ENCODE data around the gene FXYD1.

Gene FXYD1

DNA sequence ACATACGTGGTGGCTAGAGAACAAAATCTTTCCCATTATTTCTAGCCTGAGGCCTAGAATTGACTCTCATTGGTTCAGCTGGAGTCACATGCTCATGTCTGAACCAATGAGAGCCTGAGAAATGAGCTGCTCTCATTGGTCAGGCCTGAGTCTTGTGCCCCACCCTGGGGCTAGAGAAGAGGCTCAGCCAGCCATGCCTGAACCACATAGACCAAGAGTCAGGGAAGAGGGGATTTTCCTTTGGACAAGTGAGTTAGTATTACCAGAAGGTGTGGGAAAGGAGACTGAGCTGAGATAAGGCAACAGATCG, 22.8 kb downstream of the FXYD1 start:
- Histone ChIP-seq H3K36me3 (ENCODE audit: insufficient read depth, low read length) (peaks cover 17% of the 10 kb centered on the region), H3K4me3 (ENCODE audit: low read depth in 1 of 2, low read length in 2 of 2) (no peak overlapping the region), H3K9me3 (ENCODE audit: low read length) (peaks cover 3% of the 10 kb centered on the region), H3K4me1 (ENCODE audit: insufficient read depth, low read length) (no peaks in the 10 kb centered on the region), H3K9ac (ENCODE audit: low read length) (no peak overlapping the region), H3K27me3 (ENCODE audit: control insufficient read depth in 1 of 2, insufficient read depth in 2 of 2, low read length in 2 of 2) (peaks cover 3 to 4% of the 10 kb centered on the region in 2 donors), H3K27ac (ENCODE audit: low read depth, low read length) (no peak overlapping the region)

GRCh38 chr19:35162471-35163326, 24.1 kb downstream of the FXYD1 start:
- Histone ChIP-seq H3K27ac (ENCODE audit: low read depth, low read length) (no peak overlapping the region), H3K9me3 (ENCODE audit: low read length) (peaks cover 3% of the 10 kb centered on the region), H3K4me3 (ENCODE audit: low read depth in 1 of 2, low read length in 2 of 2) (no peak overlapping the region), H3K9ac (ENCODE audit: low read length) (no peak overlapping the region), H3K4me1 (ENCODE audit: insufficient read depth, low read length) (no peaks in the 10 kb centered on the region), H3K27me3 (ENCODE audit: control insufficient read depth in 1 of 2, insufficient read depth in 2 of 2, low read length in 2 of 2) (peaks cover 0 to 3% of the 10 kb centered on the region in 2 donors), H3K36me3 (ENCODE audit: insufficient read depth, low read length) (peaks cover 12% of the 10 kb centered on the region)

DNA sequence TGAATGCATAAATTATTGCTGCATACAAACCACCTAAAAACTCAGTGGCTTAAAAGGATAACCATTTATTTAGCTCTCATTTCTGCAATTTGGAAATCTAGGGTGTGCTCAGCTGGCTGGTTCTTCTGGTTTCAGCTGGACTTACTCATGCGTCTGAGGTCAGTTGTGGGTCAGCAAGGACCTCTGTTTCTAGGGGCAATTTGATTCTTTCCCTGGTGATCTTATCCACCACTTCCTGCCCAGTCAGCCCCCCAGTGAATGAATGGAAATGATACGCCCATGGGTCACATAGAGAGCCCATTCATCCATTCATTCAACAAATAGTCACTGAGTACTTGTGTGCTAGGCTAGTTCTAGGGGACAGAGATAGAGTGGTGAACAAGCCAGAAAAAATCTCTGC, 25.8 kb downstream of the FXYD1 start:
- Histone ChIP-seq H3K4me1 (ENCODE audit: insufficient read depth, low read length) (no peaks in the 10 kb centered on the region), H3K4me3 (ENCODE audit: low read depth in 1 of 2, low read length in 2 of 2) (no peak overlapping the region), H3K9me3 (ENCODE audit: low read length) (peaks cover 3% of the 10 kb centered on the region), H3K27ac (ENCODE audit: low read depth, low read length) (no peak overlapping the region), H3K27me3 (ENCODE audit: control insufficient read depth in 1 of 2, insufficient read depth in 2 of 2, low read length in 2 of 2) (no peaks in the 10 kb centered on the region), H3K9ac (ENCODE audit: low read length) (no peak overlapping the region), H3K36me3 (ENCODE audit: insufficient read depth, low read length) (peaks cover 12% of the 10 kb centered on the region)

GRCh38 chr19:35165200-35166058, 26.8 kb downstream of the FXYD1 start:
- Histone ChIP-seq H3K4me3 (ENCODE audit: low read depth in 1 of 2, low read length in 2 of 2) (no peak overlapping the region), H3K27me3 (ENCODE audit: control insufficient read depth in 1 of 2, insufficient read depth in 2 of 2, low read length in 2 of 2) (no peaks in the 10 kb centered on the region), H3K27ac (ENCODE audit: low read depth, low read length) (no peak overlapping the region), H3K4me1 (ENCODE audit: insufficient read depth, low read length) (no peaks in the 10 kb centered on the region), H3K36me3 (ENCODE audit: insufficient read depth, low read length) (peaks cover 12% of the 10 kb centered on the region), H3K9ac (ENCODE audit: low read length) (no peak overlapping the region), H3K9me3 (ENCODE audit: low read length) (peaks cover 3% of the 10 kb centered on the region)

- Histone ChIP-seq H3K27ac (ENCODE audit: low read depth, low read length) (no peak overlapping the region), H3K9me3 (ENCODE audit: low read length) (peaks cover 3% of the 10 kb centered on the region), H3K36me3 (ENCODE audit: insufficient read depth, low read length) (peaks cover 12% of the 10 kb centered on the region), H3K27me3 (ENCODE audit: control insufficient read depth in 1 of 2, insufficient read depth in 2 of 2, low read length in 2 of 2) (no peaks in the 10 kb centered on the region), H3K9ac (ENCODE audit: low read length) (no peak overlapping the region), H3K4me3 (ENCODE audit: low read depth in 1 of 2, low read length in 2 of 2) (no peak overlapping the region), H3K4me1 (ENCODE audit: insufficient read depth, low read length) (no peaks in the 10 kb centered on the region)
Observed at GRCh38 chr19:35166100-35167063, 27.8 kb downstream of the FXYD1 start.

GRCh38 chr19:35167251-35168119, 28.9 kb downstream of the FXYD1 start:
- H3K9ac ChIP-seq (ENCODE audit: low read length), result no peak overlapping the region
- H3K27me3 ChIP-seq (ENCODE audit: control insufficient read depth in 1 of 2, insufficient read depth in 2 of 2, low read length in 2 of 2), result no peaks in the 10 kb centered on the region
- no peaks in the 10 kb centered on the region for H3K4me1 ChIP-seq (ENCODE audit: insufficient read depth, low read length)
- H3K36me3 ChIP-seq (ENCODE audit: insufficient read depth, low read length), result peaks cover 11% of the 10 kb centered on the region
- H3K27ac ChIP-seq (ENCODE audit: low read depth, low read length), result no peak overlapping the region
- H3K4me3 ChIP-seq (ENCODE audit: low read depth in 1 of 2, low read length in 2 of 2), result no peak overlapping the region
- H3K9me3 ChIP-seq (ENCODE audit: low read length), result peaks cover 3% of the 10 kb centered on the region

DNA sequence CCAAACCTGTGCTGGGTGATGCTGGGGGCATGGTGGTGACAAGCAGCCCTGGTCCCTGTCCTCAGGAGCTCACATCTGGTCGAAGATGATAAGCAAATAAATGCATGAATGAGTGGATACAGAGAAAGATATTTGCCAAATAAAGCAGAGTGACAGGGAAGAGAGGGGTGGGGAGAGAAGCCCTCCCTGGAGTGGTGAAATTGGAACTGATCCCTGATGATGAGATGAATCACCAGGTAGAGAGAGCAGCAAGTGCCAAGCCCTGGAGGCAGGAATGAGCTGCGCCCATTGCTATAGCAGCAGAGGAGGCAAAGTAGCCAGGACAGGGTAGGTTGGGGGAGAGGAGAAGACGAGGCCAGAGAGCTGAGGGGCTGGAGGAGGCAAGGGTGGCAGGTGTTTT, 29.6 kb downstream of the FXYD1 start:
- Histone ChIP-seq H3K4me1 (ENCODE audit: insufficient read depth, low read length) (no peaks in the 10 kb centered on the region), H3K36me3 (ENCODE audit: insufficient read depth, low read length) (peaks cover 7% of the 10 kb centered on the region), H3K27me3 (ENCODE audit: control insufficient read depth in 1 of 2, insufficient read depth in 2 of 2, low read length in 2 of 2) (no peaks in the 10 kb centered on the region), H3K27ac (ENCODE audit: low read depth, low read length) (no peak overlapping the region), H3K9me3 (ENCODE audit: low read length) (peaks cover 3% of the 10 kb centered on the region), H3K4me3 (ENCODE audit: low read depth in 1 of 2, low read length in 2 of 2) (no peak overlapping the region), H3K9ac (ENCODE audit: low read length) (no peak overlapping the region)

GRCh38 chr19:35169221-35169995, 30.8 kb downstream of the FXYD1 start:
- Histone ChIP-seq H3K4me1 (ENCODE audit: insufficient read depth, low read length) (no peaks in the 10 kb centered on the region), H3K27ac (ENCODE audit: low read depth, low read length) (no peak overlapping the region), H3K36me3 (ENCODE audit: insufficient read depth, low read length) (no peaks in the 10 kb centered on the region)

GRCh38 chr19:35170359-35171061, 31.9 kb downstream of the FXYD1 start:
- H3K4me3 ChIP-seq (ENCODE audit: low read depth in 1 of 2, low read length in 2 of 2), result no peak overlapping the region
- no peak overlapping the region for H3K9ac ChIP-seq (ENCODE audit: low read length)
- no peaks in the 10 kb centered on the region for H3K27me3 ChIP-seq (ENCODE audit: control insufficient read depth in 1 of 2, insufficient read depth in 2 of 2, low read length in 2 of 2)
- no peaks in the 10 kb centered on the region for H3K9me3 ChIP-seq (ENCODE audit: low read length)
- no peak overlapping the region for H3K27ac ChIP-seq (ENCODE audit: low read depth, low read length)
- no peaks in the 10 kb centered on the region for H3K4me1 ChIP-seq (ENCODE audit: insufficient read depth, low read length)
- H3K36me3 ChIP-seq (ENCODE audit: insufficient read depth, low read length), result no peaks in the 10 kb centered on the region

More at GRCh38 chr19:35169221-35169995, 30.8 kb downstream of the FXYD1 start:
- no peaks in the 10 kb centered on the region for H3K9me3 ChIP-seq (ENCODE audit: low read length)
- H3K27me3 ChIP-seq (ENCODE audit: control insufficient read depth in 1 of 2, insufficient read depth in 2 of 2, low read length in 2 of 2), result no peaks in the 10 kb centered on the region
- H3K9ac ChIP-seq (ENCODE audit: low read length), result no peak overlapping the region
- H3K4me3 ChIP-seq (ENCODE audit: low read depth in 1 of 2, low read length in 2 of 2), result no peak overlapping the region
